GM23248 (cell line): ENCODE results near the gene TMEM143. TPM values are rescaled to one million over a fixed set of nuclear protein-coding genes. Genes with fewer than 3 reads are reported as not detected.
A peak's percentile ranks its signal among the peaks of the same experiment; 100 is the strongest.

Source experiments
- DNase-seq: peaks from one replicate; pipeline ENCODE4 v3.0.0-alpha.2; 2015
- H2AFZ ChIP-seq: fragments of 200-600 bp; sonication (generic); 2 replicates; pipeline ENCODE4 v1.6.1; 2016; ENCODE audit warnings: antibody characterized with exemption
- H3F3A ChIP-seq: fragments of 200-600 bp; sonication (generic); 2 replicates; pipeline ENCODE4 v1.6.1; 2016; ENCODE audit warnings: mild to moderate bottlenecking, antibody characterized with exemption, mixed run types; ENCODE audit not compliant: insufficient read depth
- H3K27ac ChIP-seq: fragments of 200-600 bp; sonication (generic); 2 replicates; pipeline ENCODE4 v1.5.1; 2016; ENCODE audit warnings: mild to moderate bottlenecking
- H3K27me3 ChIP-seq: fragments of 200-600 bp; sonication (generic); replicated peaks from 2 replicates; pipeline ENCODE4 v1.6.1; 2016; ENCODE audit warnings: mild to moderate bottlenecking; ENCODE audit not compliant: insufficient read depth
- H3K36me3 ChIP-seq: fragments of 200-600 bp; sonication (generic); 2 replicates; pipeline ENCODE4 v1.6.1; 2016; ENCODE audit warnings: low read depth, mild to moderate bottlenecking
- H3K4me1 ChIP-seq: fragments of 200-600 bp; sonication (generic); 2 replicates; pipeline ENCODE4 v1.6.1; 2016; ENCODE audit warnings: mild to moderate bottlenecking; ENCODE audit not compliant: insufficient read depth
- H3K4me2 ChIP-seq: fragments of 200-600 bp; sonication (generic); one replicate; pipeline ENCODE4 v1.6.1; 2016; ENCODE audit warnings: mild to moderate bottlenecking; ENCODE audit not compliant: unreplicated experiment
- H3K4me3 ChIP-seq: fragments of 200-600 bp; sonication (generic); 2 replicates; pipeline ENCODE4 v1.5.1; 2016; ENCODE audit warnings: mild to moderate bottlenecking
- H3K79me2 ChIP-seq: fragments of 200-600 bp; sonication (generic); 2 replicates; pipeline ENCODE4 v1.6.1; 2016; ENCODE audit warnings: mild to moderate bottlenecking; ENCODE audit not compliant: insufficient read depth
- H3K9ac ChIP-seq: fragments of 200-600 bp; sonication (generic); 2 replicates; pipeline ENCODE4 v1.6.1; 2016; ENCODE audit warnings: mild to moderate bottlenecking
- H3K9me2 ChIP-seq: fragments of 200-600 bp; sonication (generic); 2 replicates; pipeline ENCODE4 v1.6.1; 2016; ENCODE audit warnings: mixed run types, mild to moderate bottlenecking, moderate library complexity; ENCODE audit not compliant: insufficient read depth
- H3K9me3 ChIP-seq: fragments of 200-600 bp; sonication (generic); one replicate; pipeline ENCODE4 v1.6.1; 2017; ENCODE audit warnings: low read depth
- H4K20me1 ChIP-seq: fragments of 200-600 bp; sonication (generic); 2 replicates; pipeline ENCODE4 v1.6.0; 2016; ENCODE audit not compliant: insufficient read depth
- EZH2 ChIP-seq: fragments of 200-600 bp; sonication (generic); IDR thresholded peaks from 2 replicates; pipeline ENCODE4 v1.6.1; 2018; ENCODE audit warnings: antibody characterized with exemption, mild to moderate bottlenecking; ENCODE audit not compliant: insufficient read depth, poor library complexity, severe bottlenecking
- EZH2phosphoT487 ChIP-seq: fragments of 200-600 bp; sonication (generic); IDR thresholded peaks from 2 replicates; pipeline ENCODE4 v1.6.1; 2018; ENCODE audit warnings: antibody characterized with exemption, moderate library complexity, mild to moderate bottlenecking, low read depth; ENCODE audit not compliant: insufficient read depth
- WGBS, 2 experiments: methylation state at CpG; one replicate each; pipeline ENCODE4 v1.1.6; 2015 to 2017; ENCODE audit warnings: low lambda C conversion rate in 2 of 2, low coverage in 1 of 2; ENCODE audit errors: missing lambda C conversion rate in 2 of 2; 5-methylcytosine and 5-hydroxymethylcytosine counted together
- in situ Hi-C: fragments of 300-500 bp; cut with MboI; formaldehyde crosslinking; loops from 2 replicates; pipeline ENCODE4 v1.15.0; 2020
- polyA plus RNA-seq: library from polyadenylated mRNA; unstranded; fragments of >200 nt; fragmentation: Nextera tagmentation; extraction: Ambion mirVana; gene quantifications from 2 replicates; pipeline ENCODE4 v1.2.1, GENCODE V29; 2016
- total RNA-seq: library from RNA; depleted of rRNA; stranded (reverse); fragments of >200 nt; shearing (Covaris generic); gene quantifications from 2 replicates; pipeline ENCODE4 v1.2.3, GENCODE V29; 2014

Gene TMEM143
- total and polyA plus RNA-seq, 2 experiments from 2014 or later: 7.6 to 8.6 TPM

- Histone ChIP-seq H4K20me1 (no peaks in the 10 kb centered on the region), H3K9me3 (no peaks in the 10 kb centered on the region), H3F3A (no peaks in the 10 kb centered on the region), H3K9ac (no peak overlapping the region), H3K4me1 (no peaks in the 10 kb centered on the region), H3K4me3 (no peak overlapping the region), H2AFZ (no peak overlapping the region), H3K27me3 (no peaks in the 10 kb centered on the region), H3K36me3 (no peaks in the 10 kb centered on the region), H3K27ac (no peak overlapping the region), H3K4me2 (no peak overlapping the region), H3K79me2 (no peaks in the 10 kb centered on the region), H3K9me2 (no peaks in the 10 kb centered on the region)
- 93 to 99% methylated on average over 6 of the region's 6 CpGs for WGBS, 2 experiments
- in situ Hi-C loops: no loop called here
- TF ChIP-seq EZH2phosphoT487 (no peak), EZH2 (no peak)
- DNase-seq: no peak
Observed at GRCh38 chr19:48344892-48345291, 18.8 kb downstream of the TMEM143 start.

DNA sequence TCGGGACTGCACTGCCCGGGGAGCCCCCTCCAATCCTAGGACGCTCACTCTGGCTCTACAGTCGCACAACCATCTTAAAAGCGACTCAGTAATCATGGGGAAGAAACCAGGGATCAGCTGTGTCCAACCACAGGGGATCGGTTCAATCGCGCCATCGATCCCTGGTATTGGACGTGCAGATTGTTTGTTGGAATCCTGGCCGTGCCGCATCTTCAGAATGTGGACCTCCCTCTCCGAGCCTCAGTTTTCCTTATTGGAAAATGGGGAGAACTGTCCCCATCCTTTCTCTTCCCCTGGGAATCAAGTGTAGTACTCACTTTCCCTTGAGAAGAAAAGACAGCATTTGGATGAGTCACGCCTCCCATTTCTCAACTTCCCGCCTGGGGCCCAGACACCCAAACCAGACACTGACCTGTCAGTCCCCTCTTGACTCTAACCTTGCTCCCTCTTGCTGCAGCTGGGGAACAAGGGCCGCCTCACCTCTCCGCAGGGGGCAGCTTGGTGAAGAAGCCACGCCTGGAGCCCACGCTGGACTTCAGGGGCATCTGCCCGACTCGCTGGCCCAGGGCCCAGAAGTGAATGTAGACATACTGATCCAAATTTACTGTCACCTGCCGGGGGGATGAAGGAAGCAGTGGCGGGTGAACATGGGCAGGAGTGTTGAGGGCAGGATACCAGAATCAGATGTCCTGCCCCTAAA lies 20.7 kb downstream of the TMEM143 start:
- no peak overlapping the region for H3K9ac ChIP-seq
- no peak overlapping the region for H3K4me2 ChIP-seq
- H3K9me3 ChIP-seq: no peaks in the 10 kb centered on the region
- H3K27me3 ChIP-seq: no peaks in the 10 kb centered on the region
- H3K4me1 ChIP-seq: no peaks in the 10 kb centered on the region
- no peak overlapping the region for H3K27ac ChIP-seq
- no peak overlapping the region for H2AFZ ChIP-seq
- in situ Hi-C loops: no loop called here
- no peaks in the 10 kb centered on the region for H3K36me3 ChIP-seq
- peak; percentile 74 for DNase-seq
- no peak overlapping the region for H3K4me3 ChIP-seq
- no peaks in the 10 kb centered on the region for H3F3A ChIP-seq
- H3K9me2 ChIP-seq: no peaks in the 10 kb centered on the region
- H4K20me1 ChIP-seq: no peaks in the 10 kb centered on the region
- TF ChIP-seq EZH2phosphoT487 (no peak), EZH2 (no peak)
- WGBS, 2 experiments: 87 to 90% methylated on average over 23 of the region's 23 CpGs
- no peaks in the 10 kb centered on the region for H3K79me2 ChIP-seq

GRCh38 chr19:48342414-48342738 lies 21.4 kb downstream of the TMEM143 start:
- no peaks in the 10 kb centered on the region for H3K9me3 ChIP-seq
- H3K4me1 ChIP-seq: no peaks in the 10 kb centered on the region
- H2AFZ ChIP-seq: no peak overlapping the region
- H3K79me2 ChIP-seq: no peaks in the 10 kb centered on the region
- H3F3A ChIP-seq: no peaks in the 10 kb centered on the region
- H3K27ac ChIP-seq: no peak overlapping the region
- H3K4me2 ChIP-seq: no peak overlapping the region
- H3K36me3 ChIP-seq: no peaks in the 10 kb centered on the region
- in situ Hi-C loops: no loop called here
- TF ChIP-seq EZH2 (no peak), EZH2phosphoT487 (no peak)
- no peak for DNase-seq
- no peaks in the 10 kb centered on the region for H3K9me2 ChIP-seq
- WGBS, 2 experiments: 97% methylated on average over 19 to 20 of the region's 20 CpGs
- H3K4me3 ChIP-seq: no peak overlapping the region
- no peaks in the 10 kb centered on the region for H4K20me1 ChIP-seq
- no peak overlapping the region for H3K9ac ChIP-seq
- no peaks in the 10 kb centered on the region for H3K27me3 ChIP-seq

GRCh38 chr19:48341515-48342413 lies 22.0 kb downstream of the TMEM143 start:
- Histone ChIP-seq H4K20me1 (no peaks in the 10 kb centered on the region), H3K79me2 (no peaks in the 10 kb centered on the region), H3K4me2 (no peak overlapping the region), H3K9ac (no peak overlapping the region), H2AFZ (no peak overlapping the region), H3K4me1 (no peaks in the 10 kb centered on the region), H3F3A (no peaks in the 10 kb centered on the region), H3K27me3 (no peaks in the 10 kb centered on the region), H3K4me3 (no peak overlapping the region), H3K9me2 (no peaks in the 10 kb centered on the region), H3K27ac (no peak overlapping the region), H3K9me3 (no peaks in the 10 kb centered on the region), H3K36me3 (no peaks in the 10 kb centered on the region)
- DNase-seq: no peak
- 87 to 90% methylated on average over 9 to 10 of the region's 10 CpGs for WGBS, 2 experiments
- TF ChIP-seq EZH2 (no peak), EZH2phosphoT487 (no peak)
- in situ Hi-C loops: no loop called here
